HL-60/S4 treated with phorbol 12-myristate 13-acetate at 8.2 ng/mL for 4 days and 3 days (cell line): Measurements from ENCODE around the gene ATG14.
"Not testable (repeated sequence)": the region's sequence is repeated elsewhere in the genome, so short reads cannot be mapped to it uniquely, and the experiment has no call there.

Experiments
- in situ Hi-C: fragments of 300-500 bp; cut with MboI; formaldehyde crosslinking; loops from 2 replicates; pipeline ENCODE4 v1.15.0; 2022; ENCODE audit warnings: low sequenced_read_pairs

ATG14 gene

DNA sequence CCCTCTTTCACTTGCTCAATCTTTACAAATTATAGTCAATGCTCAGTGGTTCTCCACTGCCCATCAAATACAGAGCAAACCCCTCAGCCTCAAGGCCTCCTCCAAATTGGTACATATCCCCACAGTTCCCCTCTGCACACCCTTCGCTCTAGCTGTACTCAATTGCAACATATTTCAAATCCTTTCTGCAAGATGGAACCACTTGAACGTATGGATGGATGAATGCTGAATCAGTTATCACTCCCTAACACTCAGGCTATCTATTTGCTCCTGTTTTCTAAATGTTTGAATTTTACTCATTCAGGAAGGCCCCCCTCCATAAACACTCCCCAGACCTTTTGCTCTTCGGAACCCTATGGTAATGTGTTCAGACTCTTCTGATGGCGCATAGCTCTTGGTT lies 24.5 kb downstream of the ATG14 start:
- in situ Hi-C loops = no loop called here

DNA sequence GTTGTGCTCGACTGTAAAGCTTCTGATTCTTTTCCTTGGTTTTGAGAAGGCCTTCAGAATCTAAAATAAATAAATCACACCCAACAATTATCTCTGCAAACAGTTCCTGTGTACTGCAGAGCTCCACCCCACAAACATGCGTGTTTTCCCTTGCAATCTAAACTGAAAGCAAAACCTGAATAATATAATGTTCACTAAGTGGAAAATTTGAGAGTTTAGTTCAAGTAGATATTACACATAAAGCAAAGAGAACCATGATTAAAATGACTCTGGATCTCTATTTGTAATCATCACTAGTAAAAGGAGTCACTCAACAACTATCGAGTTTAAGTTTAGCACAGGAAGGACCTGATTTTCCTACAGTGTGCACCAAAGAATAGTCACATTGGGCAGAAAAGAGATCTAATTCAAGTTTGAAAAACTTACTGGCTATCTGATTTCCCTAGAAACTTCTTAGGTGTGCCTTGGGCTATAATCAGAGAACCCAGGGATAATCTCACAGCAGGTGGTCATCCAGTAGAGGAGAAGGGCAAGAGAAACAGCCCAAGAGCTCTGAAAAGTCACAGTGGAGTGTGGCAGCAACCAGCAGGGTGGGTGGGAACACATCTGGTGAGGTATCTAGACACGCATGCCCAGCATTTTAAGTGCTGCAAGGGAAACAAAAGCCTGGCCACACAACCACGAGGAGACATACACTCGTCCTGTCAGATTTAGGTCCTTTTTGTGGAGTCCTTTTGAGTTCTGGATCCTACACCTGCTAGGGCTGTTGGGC lies 25.4 kb downstream of the ATG14 start:
- in situ Hi-C loops = no loop called here

- in situ Hi-C loops = no loop called here
Observed at GRCh38 chr14:55384536-55384935, 27.1 kb downstream of the ATG14 start.

GRCh38 chr14:55383541-55384140 lies 28.0 kb downstream of the ATG14 start:
- in situ Hi-C loops = no loop called here

GRCh38 chr14:55383056-55383466 lies 28.6 kb downstream of the ATG14 start:
- in situ Hi-C loops = not testable (repeated sequence)

- in situ Hi-C loops = no loop called here
Observed at GRCh38 chr14:55382483-55382882, 29.1 kb downstream of the ATG14 start.

GRCh38 chr14:55381561-55381960 lies 30.1 kb downstream of the ATG14 start:
- in situ Hi-C loops = no loop called here

DNA sequence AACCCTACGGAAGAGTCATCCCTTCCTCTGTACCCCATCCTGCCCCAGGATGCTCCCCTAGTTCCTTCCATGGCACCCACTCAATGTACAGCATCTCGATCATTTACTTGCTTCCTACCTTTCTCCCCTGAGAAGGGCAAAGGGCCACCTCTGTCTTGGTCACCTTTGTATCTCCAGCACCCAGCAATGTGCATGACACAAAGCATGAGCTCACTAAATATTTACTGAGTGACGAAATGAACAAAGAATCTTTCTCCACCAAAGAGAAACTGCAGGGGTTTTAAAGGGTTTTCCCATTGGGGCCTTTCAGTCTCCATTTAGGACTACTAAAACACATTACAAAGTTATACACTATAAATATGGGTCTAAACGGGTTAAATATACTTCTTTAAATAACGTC lies 30.6 kb downstream of the ATG14 start:
- in situ Hi-C loops = no loop called here

DNA sequence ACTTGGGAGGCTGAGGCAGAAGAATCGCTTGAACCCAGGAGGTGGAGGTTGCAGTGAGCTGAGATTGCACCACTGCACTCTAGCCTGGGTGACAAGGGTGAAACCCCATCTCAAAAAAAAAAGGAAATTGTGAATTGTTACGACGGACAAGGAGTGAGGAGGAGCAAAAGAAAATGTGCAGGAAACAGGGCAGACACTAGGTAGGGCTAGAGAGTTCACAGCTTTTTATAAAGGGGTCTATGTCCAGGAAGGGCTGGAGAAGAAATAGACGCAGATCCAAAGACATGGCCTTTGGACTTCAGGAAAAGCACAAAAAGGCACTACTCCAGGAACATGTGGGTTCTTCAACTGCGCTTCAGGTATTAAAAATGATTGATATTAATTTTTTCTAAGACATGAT lies 34.4 kb downstream of the ATG14 start:
- in situ Hi-C loops = no loop called here

GRCh38 chr14:55374771-55375170 lies 36.9 kb downstream of the ATG14 start:
- in situ Hi-C loops = no loop called here

- in situ Hi-C loops = no loop called here
Observed at GRCh38 chr14:55373784-55374705, 37.6 kb downstream of the ATG14 start.

DNA sequence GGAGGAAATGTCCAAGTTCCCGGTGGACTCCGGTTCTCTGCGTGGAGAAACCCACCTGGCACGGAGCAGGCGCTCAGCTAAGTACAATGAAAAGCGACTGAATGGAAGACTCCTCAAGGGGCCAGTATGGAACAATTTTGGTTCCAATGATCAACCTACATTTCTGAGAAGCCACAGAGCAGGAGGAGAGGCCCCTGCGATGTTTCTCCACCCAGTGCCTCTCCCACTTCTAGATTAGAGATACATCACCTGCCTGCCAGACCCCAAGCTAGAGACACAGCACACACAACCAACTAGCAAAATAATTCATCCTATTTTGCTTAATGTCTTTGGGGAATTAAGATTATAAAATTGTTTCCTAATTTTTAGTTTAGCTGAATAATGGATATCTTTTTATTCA lies 38.8 kb downstream of the ATG14 start:
- in situ Hi-C loops = no loop called here

DNA sequence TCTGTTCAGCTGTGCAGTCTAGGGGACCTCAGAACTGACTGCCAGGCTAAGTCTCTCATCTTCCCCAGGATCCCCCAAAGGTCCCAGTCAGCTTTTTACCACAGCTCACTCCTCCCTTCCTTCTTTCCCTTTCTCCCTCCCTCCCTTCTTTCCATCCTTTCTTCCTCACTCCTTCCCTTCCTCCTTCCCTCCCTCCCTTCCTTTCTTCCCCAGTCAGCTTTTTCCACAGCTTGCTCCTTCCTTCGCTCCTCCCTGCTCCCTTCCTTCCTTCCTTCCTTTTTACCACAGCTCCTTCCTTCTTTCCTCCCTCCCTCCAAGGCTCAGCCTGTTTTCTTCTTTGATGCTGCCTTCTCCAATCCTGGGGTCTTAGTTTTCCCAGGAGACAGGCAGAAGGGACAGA lies 39.2 kb downstream of the ATG14 start:
- in situ Hi-C loops = no loop called here

DNA sequence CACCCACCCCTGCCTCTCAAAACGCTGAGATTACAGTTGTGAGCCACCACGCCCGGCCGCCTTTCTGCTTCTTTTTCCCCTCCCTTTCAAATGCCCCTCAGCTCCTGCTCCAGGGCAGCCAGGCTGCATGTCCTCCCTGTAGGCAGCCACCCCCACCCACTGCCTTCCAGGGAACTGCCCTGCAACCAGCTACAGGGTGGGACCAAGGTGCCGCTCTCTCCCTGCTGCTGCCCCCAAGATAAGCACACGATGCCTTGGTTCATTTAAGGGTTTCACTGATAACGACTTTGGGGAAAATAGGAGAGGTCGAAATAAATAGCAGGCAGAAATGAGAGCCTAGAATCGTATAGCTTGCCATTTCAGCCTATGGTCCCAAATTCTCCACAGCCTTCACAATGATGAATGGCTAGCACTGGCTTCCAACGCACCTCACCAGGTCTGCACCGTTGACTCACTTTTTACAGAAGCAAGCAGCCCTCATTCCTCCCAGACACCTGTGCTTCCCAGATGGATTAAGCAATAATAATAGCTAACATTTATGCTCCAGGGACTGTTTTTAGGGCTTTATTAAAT lies 40.7 kb downstream of the ATG14 start:
- in situ Hi-C loops = no loop called here

- in situ Hi-C loops = no loop called here
Observed at GRCh38 chr14:55366271-55366670, 45.4 kb downstream of the ATG14 start.

DNA sequence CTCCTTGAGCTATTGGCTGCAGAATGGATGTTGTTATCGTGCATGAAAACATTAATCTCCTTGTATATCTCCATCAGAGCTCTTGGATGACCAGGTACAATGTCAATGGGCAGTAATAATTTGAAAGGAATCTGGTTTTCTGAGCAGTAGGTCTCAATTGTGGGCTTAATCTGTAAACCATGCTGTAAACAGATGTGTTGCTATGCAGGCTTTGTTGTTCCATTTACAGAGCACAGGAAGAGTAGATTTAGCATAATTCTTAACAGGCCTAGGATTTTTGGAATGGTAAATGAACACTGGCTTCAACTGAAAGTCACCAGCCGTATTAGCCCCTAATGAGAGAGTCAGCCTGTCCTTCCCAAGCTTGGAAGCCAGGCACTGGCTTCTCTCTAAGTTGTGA lies 50.4 kb downstream of the ATG14 start:
- in situ Hi-C loops = no loop called here

DNA sequence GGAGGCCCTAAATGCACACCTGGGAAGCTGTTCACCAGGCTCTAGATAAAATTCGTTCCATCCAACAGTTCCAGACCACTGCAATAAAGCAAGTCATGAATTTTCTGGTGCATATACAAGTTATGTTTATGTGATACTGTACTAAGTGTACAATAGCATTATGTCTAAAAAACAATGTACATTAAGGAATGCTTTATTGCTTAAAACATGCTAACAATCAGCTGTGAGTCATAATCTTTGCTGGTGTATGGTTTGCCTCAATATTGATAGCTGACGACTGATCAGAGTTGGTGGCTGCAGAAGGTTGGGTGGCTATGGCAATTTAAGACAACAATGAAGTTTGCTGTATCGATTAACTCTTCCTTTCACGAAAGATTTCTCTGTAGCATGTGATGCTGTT lies 52.3 kb downstream of the ATG14 start:
- in situ Hi-C loops = no loop called here

GRCh38 chr14:55356913-55357312 lies 54.7 kb downstream of the ATG14 start:
- in situ Hi-C loops = no loop called here

DNA sequence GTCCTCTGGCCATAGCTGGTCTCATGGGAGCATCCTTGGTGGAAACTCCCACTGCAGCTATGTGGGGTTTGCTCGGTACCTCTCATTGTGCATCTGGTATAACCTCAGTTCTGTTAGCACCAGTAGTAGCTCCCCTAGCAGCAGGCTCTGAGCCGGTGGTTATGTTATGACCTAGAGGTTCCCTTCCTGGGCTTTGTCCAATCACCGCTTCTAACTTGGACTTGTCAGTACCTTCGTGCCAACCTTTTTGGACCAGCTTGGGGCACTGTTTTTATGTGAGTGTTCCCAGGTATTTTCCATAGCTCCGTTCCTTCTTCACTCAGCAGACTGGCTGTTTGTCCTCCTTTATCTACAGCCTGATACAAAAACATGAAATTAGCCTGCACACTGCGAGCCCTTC lies 55.7 kb downstream of the ATG14 start:
- in situ Hi-C loops = no loop called here

DNA sequence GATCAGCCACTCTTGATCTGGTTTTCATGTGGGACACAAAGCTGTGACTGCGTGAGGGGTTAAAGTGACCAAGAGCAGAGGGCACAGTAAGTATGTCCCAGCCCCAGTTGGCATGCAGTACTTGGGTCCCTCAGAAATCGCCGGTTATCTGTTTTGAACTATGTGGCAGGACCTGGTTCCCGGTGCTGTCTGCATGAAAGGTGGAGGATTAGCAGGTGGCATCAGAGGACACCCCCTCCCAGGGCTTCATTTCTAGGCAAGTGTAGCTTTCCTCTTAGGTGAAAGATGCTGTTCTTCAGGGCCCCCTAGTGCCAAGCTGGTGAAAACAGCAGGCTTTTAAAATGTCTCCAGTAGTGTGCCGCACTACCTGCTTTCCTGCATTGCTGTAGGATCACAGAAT lies 57.1 kb downstream of the ATG14 start:
- in situ Hi-C loops = no loop called here

DNA sequence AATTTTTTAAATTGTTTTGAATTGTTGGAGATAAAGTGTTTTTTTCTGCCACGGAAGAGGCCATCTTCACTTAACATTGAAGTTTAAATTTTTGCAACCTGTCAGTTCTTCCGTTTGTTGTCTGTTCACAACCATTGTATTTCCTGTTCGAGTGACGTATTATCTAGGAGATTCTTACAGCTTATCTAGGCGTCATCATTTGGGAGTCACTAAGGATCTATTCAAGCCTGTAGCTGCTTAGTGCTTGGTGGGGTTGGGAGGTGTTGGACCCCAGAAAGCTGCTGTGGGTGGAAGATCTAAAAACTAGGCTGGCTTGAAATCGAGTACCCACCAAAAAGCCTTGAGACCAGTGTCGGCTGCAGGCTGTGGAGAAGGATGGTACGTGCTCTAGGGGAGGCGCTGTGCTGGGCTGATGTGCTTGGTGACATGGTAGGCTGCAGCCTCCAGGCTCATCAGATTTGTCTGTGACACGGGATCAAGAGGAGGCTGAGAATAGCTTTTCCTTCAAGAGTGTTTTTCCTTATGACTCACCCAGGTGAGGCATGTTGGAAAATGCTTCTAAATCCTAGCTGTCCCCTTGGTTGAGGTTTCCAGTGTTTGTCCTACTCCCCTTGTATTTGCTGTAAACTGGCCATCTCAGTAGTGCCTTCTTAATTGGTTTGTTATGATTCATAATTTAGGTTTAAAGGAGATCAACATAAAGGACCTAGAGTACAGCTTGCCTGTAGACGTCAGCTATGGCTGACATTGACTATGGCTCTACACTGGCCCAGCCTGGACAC lies 57.8 kb downstream of the ATG14 start:
- in situ Hi-C loops = no loop called here
